Lower leg skin (tissue), 4 donors: ENCODE data around the gene AVPR2. TPM values are rescaled to one million over a fixed set of nuclear protein-coding genes. Genes with fewer than 3 reads are reported as not detected.

Experiments
- DNase-seq, 2 donors: peaks; one replicate each; pipeline ENCODE4 v3.0.0-alpha.2; 2019; ENCODE audit warnings: low spot score in 2 of 2
- H3K4me3 ChIP-seq: fragments of 200-600 bp; sonication (generic); 2 replicates; pipeline ENCODE4 v1.5.1; 2017; ENCODE audit warnings: mild to moderate bottlenecking, low read depth; ENCODE audit not compliant: poor library complexity, severe bottlenecking
- POLR2A ChIP-seq, 2 donors: fragments of 450-650 bp; IDR thresholded peaks; one replicate each; pipeline ENCODE4 v1.6.1; 2016 to 2017; ENCODE audit warnings: antibody characterized with exemption in 2 of 2, mild to moderate bottlenecking in 1 of 2, moderate library complexity in 1 of 2
- WGBS, 2 donors: methylation state at CpG; one replicate each; pipeline ENCODE4 v1.1.5; 2018; 5-methylcytosine and 5-hydroxymethylcytosine counted together
- intact Hi-C: fragments of 100-400 bp; cut with DNase I; formaldehyde crosslinking; loops from one replicate; pipeline ENCODE4 v1.15.0; 2023; ENCODE audit warnings: low total_unique reads
- total RNA-seq, 4 donors: library from RNA; depleted of rRNA; stranded (reverse); fragments of >200 nt; gene quantifications; one replicate each; pipeline ENCODE4 v1.1.0, GENCODE V29; 2016
- TF ChIP-seq, protein P1 (sequence below), 3 donors: fragments of 450-650 bp; IDR thresholded peaks; one replicate each; pipeline ENCODE4 v1.5.1; 2016; ENCODE audit warnings: antibody characterized with exemption in 3 of 3, mild to moderate bottlenecking in 3 of 3, moderate library complexity in 2 of 3

AVPR2 gene
- total RNA-seq, 4 donors from 2014 or later = 0.53 to 2.6 (median 0.98) TPM

GRCh38 chrX:153869473-153870287 lies 34.8 kb upstream of the AVPR2 start:
- WGBS, 2 donors = 88 to 93% methylated on average over 10 to 26 of the region's 31 CpGs
- DNase-seq = no peak
- TF ChIP-seq POLR2A (IDR thresholded peaks at IDR 0.05) = no peak
- TF ChIP-seq, protein P1, sequence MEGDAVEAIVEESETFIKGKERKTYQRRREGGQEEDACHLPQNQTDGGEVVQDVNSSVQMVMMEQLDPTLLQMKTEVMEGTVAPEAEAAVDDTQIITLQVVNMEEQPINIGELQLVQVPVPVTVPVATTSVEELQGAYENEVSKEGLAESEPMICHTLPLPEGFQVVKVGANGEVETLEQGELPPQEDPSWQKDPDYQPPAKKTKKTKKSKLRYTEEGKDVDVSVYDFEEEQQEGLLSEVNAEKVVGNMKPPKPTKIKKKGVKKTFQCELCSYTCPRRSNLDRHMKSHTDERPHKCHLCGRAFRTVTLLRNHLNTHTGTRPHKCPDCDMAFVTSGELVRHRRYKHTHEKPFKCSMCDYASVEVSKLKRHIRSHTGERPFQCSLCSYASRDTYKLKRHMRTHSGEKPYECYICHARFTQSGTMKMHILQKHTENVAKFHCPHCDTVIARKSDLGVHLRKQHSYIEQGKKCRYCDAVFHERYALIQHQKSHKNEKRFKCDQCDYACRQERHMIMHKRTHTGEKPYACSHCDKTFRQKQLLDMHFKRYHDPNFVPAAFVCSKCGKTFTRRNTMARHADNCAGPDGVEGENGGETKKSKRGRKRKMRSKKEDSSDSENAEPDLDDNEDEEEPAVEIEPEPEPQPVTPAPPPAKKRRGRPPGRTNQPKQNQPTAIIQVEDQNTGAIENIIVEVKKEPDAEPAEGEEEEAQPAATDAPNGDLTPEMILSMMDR (IDR thresholded peaks at IDR 0.05) = no peak
- intact Hi-C loops = no loop called here
- H3K4me3 ChIP-seq = no peak overlapping the region

GRCh38 chrX:153870288-153870690 lies 34.2 kb upstream of the AVPR2 start:
- no peak for DNase-seq
- TF ChIP-seq, protein P1 (IDR thresholded peaks at IDR 0.05) = no peak
- H3K4me3 ChIP-seq = no peak overlapping the region
- intact Hi-C loops = no loop called here
- 90% methylated on average over 2 to 10 of the region's 11 CpGs for whole genome bisulfite sequencing, 2 donors

GRCh38 chrX:153870791-153871360 lies 33.6 kb upstream of the AVPR2 start:
- 56 to 67% methylated on average over 11 to 21 of the region's 21 CpGs for WGBS, 2 donors
- DNase-seq = no peak
- intact Hi-C loops = no loop called here
- no peak overlapping the region for H3K4me3 ChIP-seq
- no peak for TF ChIP-seq POLR2A (IDR thresholded peaks at IDR 0.05)
- TF ChIP-seq, protein P1 (IDR thresholded peaks at IDR 0.05) = no peak

DNA sequence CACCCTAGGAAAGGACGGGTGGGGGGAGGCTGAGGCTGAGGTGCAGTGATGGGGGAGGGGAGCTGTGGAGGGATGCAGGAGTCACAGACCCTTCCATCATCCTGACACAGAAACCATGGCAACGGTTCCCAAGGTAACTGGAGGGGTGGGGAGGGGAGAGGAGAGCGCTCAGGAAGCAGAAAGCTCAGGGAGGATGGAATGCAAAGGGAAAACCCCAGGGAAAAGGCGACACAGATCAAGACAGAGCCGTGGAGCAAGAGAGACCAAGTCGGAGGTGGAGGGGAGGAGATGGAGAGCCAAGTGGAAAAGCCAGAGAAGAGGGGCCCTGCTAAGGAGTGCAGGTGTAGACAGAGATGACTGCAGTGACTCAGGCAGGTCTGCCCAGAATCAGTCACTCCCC lies 33.0 kb upstream of the AVPR2 start:
- no peak for DNase-seq
- no peak overlapping the region for H3K4me3 ChIP-seq
- WGBS, 2 donors = 38 to 46% methylated on average over 6 of the region's 6 CpGs
- TF ChIP-seq, protein P1 (IDR thresholded peaks at IDR 0.05) = no peak
- no peak for TF ChIP-seq POLR2A (IDR thresholded peaks at IDR 0.05)
- intact Hi-C loops = no loop called here

DNA sequence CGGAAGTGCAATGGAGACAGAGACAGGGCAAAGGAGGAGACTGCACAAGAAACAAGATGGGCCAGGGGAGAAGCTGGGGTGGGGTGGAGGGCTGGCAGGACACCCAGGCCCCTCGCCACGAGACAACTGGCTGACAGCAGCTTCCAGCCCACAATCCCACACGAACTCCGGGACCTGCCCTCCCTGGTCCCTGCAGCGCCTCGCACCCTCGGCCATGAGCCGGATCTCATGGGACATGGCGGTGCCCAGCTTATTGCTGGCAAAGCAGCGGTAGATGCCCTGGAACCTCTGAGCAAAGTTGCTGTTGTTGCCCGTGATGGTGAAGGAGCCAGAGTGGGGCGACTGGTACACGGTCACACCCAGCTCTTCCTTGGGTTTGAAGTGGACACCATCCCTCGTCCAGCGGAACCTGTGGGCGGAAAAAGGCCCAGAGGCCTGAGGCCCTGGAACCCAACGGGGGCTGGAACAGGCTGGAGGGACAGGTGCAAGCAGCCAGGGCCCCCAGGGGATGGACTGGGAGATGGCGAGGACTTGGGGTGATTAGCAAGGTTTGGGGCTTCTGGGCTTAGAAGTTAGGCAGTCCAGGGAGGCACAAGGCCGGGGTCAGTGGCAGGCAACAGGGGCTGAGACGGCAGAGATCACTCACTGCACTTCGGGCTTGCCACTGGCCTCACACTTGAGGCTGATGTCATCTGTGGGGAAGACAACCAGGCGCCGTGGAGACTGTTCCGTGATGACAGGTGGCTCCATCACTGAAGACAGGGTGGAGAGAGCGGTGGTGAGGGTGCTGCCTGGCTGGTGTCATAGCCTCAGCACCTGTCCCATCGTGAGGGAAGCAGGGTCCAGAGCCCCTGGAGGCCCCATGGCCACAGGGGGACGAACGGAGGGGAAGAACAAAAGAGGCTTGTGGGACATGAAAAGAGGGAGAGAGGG lies 32.3 kb upstream of the AVPR2 start:
- 71 to 76% methylated on average over 18 to 29 of the region's 29 CpGs for WGBS, 2 donors
- intact Hi-C loops = no loop called here
- no peak overlapping the region for H3K4me3 ChIP-seq
- TF ChIP-seq POLR2A (IDR thresholded peaks at IDR 0.05) = no peak
- TF ChIP-seq, protein P1 (IDR thresholded peaks at IDR 0.05) = no peak
- no peak for DNase-seq
